HEK293T (cell line): Measurements from ENCODE around the gene FAM107B.

ENCODE experiments used
- CTCF ChIA-PET: fragments of 350-600 bp; formaldehyde crosslinking; extraction: SDS; loops from one replicate; lab custom pipeline; 2021; ENCODE audit warnings: antibody characterized with exemption, inconsistent platforms; lab: Yijun Ruan, JAX
- POLR2A ChIA-PET: fragments of 350-600 bp; formaldehyde crosslinking; extraction: SDS; loops from one replicate; lab custom pipeline; 2020; ENCODE audit warnings: antibody characterized with exemption, inconsistent platforms; lab: Yijun Ruan, JAX
- DNase-seq: peaks from one replicate; pipeline ENCODE4 v3.0.0; 2012; ENCODE audit warnings: mixed read lengths; ENCODE audit errors: extremely low spot score
- ARNT ChIP-seq: fragments of 450-650 bp; IDR thresholded peaks from 2 replicates; pipeline ENCODE4 v1.6.1; 2017; ENCODE audit warnings: mild to moderate bottlenecking
- BHLHE40 ChIP-seq: fragments of 450-650 bp; IDR thresholded peaks from 2 replicates; pipeline ENCODE4 v1.6.1; 2016; ENCODE audit warnings: mild to moderate bottlenecking, moderate library complexity, borderline replicate concordance
- CTBP1 ChIP-seq: fragments of 450-650 bp; IDR thresholded peaks from 2 replicates; pipeline ENCODE4 v1.6.1; 2016; ENCODE audit warnings: borderline replicate concordance
- ELF4 ChIP-seq: fragments of 450-650 bp; IDR thresholded peaks from 2 replicates; pipeline ENCODE4 v1.6.1; 2017; ENCODE audit warnings: antibody characterized with exemption
- FOXA1 ChIP-seq: fragments of 450-650 bp; IDR thresholded peaks from 2 replicates; pipeline ENCODE4 v1.6.1; 2016; ENCODE audit warnings: mild to moderate bottlenecking
- FOXK2 ChIP-seq: fragments of 450-650 bp; IDR thresholded peaks from 2 replicates; pipeline ENCODE4 v1.6.1; 2016; ENCODE audit warnings: mild to moderate bottlenecking
- FOXM1 ChIP-seq: fragments of 450-650 bp; IDR thresholded peaks from 2 replicates; pipeline ENCODE4 v1.6.1; 2017; ENCODE audit warnings: mild to moderate bottlenecking, borderline replicate concordance
- HDGF ChIP-seq: fragments of 450-650 bp; IDR thresholded peaks from 2 replicates; pipeline ENCODE4 v1.6.1; 2017; ENCODE audit warnings: antibody characterized with exemption, borderline replicate concordance
- L3MBTL2 ChIP-seq: fragments of 450-650 bp; conservative IDR thresholded peaks from 2 replicates; pipeline ENCODE4 v1.6.1; 2016; ENCODE audit warnings: mild to moderate bottlenecking
- LEF1 ChIP-seq: fragments of 450-650 bp; IDR thresholded peaks from 2 replicates; pipeline ENCODE4 v1.6.1; 2017; ENCODE audit warnings: mild to moderate bottlenecking, borderline replicate concordance
- NFRKB ChIP-seq: fragments of 450-650 bp; IDR thresholded peaks from 2 replicates; pipeline ENCODE4 v1.6.1; 2016; ENCODE audit warnings: mild to moderate bottlenecking, moderate library complexity
- SP1 ChIP-seq: fragments of 450-650 bp; IDR thresholded peaks from 2 replicates; pipeline ENCODE4 v1.6.1; 2017
- SUZ12 ChIP-seq: fragments of 450-650 bp; IDR thresholded peaks from 2 replicates; pipeline ENCODE4 v1.6.1; 2016; ENCODE audit warnings: mild to moderate bottlenecking
- TARDBP ChIP-seq: fragments of 450-650 bp; IDR thresholded peaks from 2 replicates; pipeline ENCODE4 v1.6.1; 2016
- ZNF384 ChIP-seq: fragments of 450-650 bp; IDR thresholded peaks from 2 replicates; pipeline ENCODE4 v1.6.1; 2016
- TF ChIP-seq, protein P1 (sequence below): fragments of 450-650 bp; IDR thresholded peaks from 2 replicates; pipeline ENCODE4 v1.6.1; 2016

FAM107B gene

DNA sequence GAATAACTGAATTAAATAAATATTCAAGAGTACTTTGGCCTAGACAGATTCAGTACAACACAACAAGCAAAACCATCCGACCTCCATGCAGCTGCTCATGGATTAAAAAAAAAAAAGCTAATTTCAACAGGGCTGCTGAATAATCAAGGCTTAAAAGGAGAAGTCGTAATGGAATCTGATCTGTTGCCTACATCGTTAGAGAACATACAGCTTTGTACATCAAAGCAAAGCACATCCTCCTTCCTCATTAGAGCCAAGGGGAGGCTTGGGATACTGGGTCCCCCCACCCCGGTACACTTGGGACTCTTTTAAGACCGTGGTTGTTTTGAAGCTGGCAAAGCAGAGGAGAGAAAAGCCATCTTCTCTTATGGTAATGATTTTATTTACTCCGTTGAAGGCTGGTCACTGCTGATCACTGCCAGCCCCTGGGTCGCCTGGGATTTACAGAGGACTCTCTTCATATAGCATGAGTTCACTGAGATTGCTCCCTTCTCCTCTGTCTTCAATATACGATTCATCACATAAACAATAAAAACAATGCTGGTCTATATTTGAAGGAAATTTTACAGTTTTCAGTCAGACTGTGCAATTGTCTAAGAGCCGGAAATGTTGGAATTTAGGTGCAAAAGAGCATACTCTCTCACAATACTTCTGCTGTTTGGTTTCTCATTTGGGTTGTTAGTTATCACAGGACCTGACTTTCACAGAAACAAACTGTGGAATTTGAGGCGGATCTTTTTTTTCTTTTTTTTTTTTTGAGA lies 148.8 kb downstream of the FAM107B start:
- POLR2A ChIA-PET: no interaction called here
- no peak for TF ChIP-seq NFRKB
- TF ChIP-seq CTBP1: no peak
- no peak for TF ChIP-seq BHLHE40
- TF ChIP-seq TARDBP: no peak
- CTCF ChIA-PET: no interaction called here
- no peak for DNase-seq

GRCh38 chr10:14625192-14625631 lies 149.5 kb downstream of the FAM107B start:
- CTCF ChIA-PET: no interaction called here
- POLR2A ChIA-PET: interaction anchor here (1.5 kb wide), 1 partner anchor 329 kb away, joined by 3 read pairs; the partner anchor contains the start of gene DCLRE1C
- no peak for TF ChIP-seq TARDBP
- no peak for TF ChIP-seq ZNF384
- no peak for TF ChIP-seq HDGF
- TF ChIP-seq L3MBTL2: no peak
- TF ChIP-seq, protein P1, sequence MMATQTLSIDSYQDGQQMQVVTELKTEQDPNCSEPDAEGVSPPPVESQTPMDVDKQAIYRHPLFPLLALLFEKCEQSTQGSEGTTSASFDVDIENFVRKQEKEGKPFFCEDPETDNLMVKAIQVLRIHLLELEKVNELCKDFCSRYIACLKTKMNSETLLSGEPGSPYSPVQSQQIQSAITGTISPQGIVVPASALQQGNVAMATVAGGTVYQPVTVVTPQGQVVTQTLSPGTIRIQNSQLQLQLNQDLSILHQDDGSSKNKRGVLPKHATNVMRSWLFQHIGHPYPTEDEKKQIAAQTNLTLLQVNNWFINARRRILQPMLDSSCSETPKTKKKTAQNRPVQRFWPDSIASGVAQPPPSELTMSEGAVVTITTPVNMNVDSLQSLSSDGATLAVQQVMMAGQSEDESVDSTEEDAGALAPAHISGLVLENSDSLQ: no peak
- no peak for TF ChIP-seq LEF1
- no peak for TF ChIP-seq ARNT
- no peak for TF ChIP-seq FOXM1
- TF ChIP-seq ELF4: no peak
- DNase-seq: no peak

GRCh38 chr10:14624600-14624999 lies 150.1 kb downstream of the FAM107B start:
- CTCF ChIA-PET: interaction anchor here (0.7 kb wide), 1 partner anchor 12 kb away, joined by 3 read pairs; no protein-coding TSS in a partner anchor
- no peak for DNase-seq
- TF ChIP-seq FOXM1 (no peak), CTBP1 (no peak), FOXK2 (no peak), HDGF (no peak), ARNT (no peak), L3MBTL2 (no peak), LEF1 (no peak), NFRKB (no peak), ZNF384 (no peak), SUZ12 (no peak), FOXA1 (no peak), ELF4 (no peak), SP1 (no peak), TARDBP (no peak), BHLHE40 (no peak)
- TF ChIP-seq, protein P1: no peak
- POLR2A ChIA-PET: interaction anchor here (1.5 kb wide), 1 partner anchor 330 kb away, joined by 3 read pairs; the partner anchor contains the start of gene DCLRE1C

GRCh38 chr10:14623931-14624330 lies 150.8 kb downstream of the FAM107B start:
- TF ChIP-seq SUZ12 (no peak), FOXA1 (no peak), NFRKB (no peak), CTBP1 (no peak), TARDBP (no peak), L3MBTL2 (no peak), LEF1 (no peak), SP1 (no peak), FOXK2 (no peak), ELF4 (no peak)
- TF ChIP-seq, protein P1: no peak
- no peak for DNase-seq
- ChIA-PET POLR2A (interaction anchor here (1.5 kb wide), 1 partner anchor 330 kb away, joined by 3 read pairs; the partner anchor contains the start of gene DCLRE1C), CTCF (no interaction called here)

DNA sequence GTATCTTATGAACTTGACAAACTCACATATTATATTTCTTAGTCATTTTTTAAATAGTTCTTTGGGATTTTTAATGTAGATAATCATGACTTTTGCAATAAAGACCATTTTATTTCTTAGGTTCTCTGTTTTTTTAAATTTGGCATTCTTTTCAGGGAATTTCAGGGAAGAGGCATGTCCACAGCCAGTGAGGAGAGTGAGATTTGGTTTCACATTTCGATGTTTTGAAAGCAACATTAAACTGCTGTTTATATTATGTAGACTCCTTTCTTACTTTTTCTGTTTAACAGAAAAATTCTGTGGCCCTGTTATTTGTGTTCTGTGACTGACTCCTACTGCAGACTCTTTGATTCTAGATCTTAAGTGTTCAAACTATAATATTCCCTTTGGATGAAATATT lies 153.7 kb downstream of the FAM107B start:
- DNase-seq: no peak
- POLR2A ChIA-PET: no interaction called here
- CTCF ChIA-PET: no interaction called here
- TF ChIP-seq L3MBTL2: no peak
- TF ChIP-seq BHLHE40: no peak
- TF ChIP-seq ZNF384: no peak
- TF ChIP-seq NFRKB: no peak
- no peak for TF ChIP-seq CTBP1
- TF ChIP-seq HDGF: no peak
- no peak for TF ChIP-seq FOXM1
- no peak for TF ChIP-seq FOXA1
- TF ChIP-seq SUZ12: no peak
- no peak for TF ChIP-seq ELF4
- TF ChIP-seq, protein P1: no peak
- no peak for TF ChIP-seq SP1
- no peak for TF ChIP-seq FOXK2
- TF ChIP-seq ARNT: no peak
- TF ChIP-seq TARDBP: no peak
- TF ChIP-seq LEF1: no peak
